ENCODE data around the gene UGT1A8.
"Not testable (repeated sequence)": the region's sequence is repeated elsewhere in the genome, so short reads cannot be mapped to it uniquely, and the experiment has no call there.

UGT1A8 gene

GRCh38 chr2:233617476-233617875, at the start of gene UGT1A8:
UGT1A8 (plus strand) TSS chr2:233617633; CDS start chr2:233617708, 75 bp downstream.
- not testable (repeated sequence) for DNase-seq

DNA sequence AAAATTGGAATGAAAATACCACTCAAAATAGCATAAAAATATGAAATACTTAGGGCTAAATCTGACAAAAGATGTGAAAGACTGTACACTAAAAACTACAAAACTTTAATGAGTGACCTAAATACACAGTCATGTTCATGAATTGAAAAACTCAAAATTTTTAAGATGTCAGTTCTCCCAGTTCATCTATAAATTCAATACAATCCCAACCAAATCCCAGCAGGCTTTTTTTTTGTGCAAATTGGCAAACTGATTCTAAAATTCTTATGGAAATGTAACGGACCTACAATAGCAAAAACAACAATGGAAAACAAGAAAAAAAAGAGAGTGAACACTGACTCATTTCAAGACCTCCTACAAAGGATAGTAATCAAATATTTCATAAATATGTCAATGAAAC, 46.4 kb upstream of the UGT1A8 start:
- DNase-seq, result no peak

- DNase-seq, result no peak
Measured at GRCh38 chr2:233571462-233571861, 46.0 kb upstream of the UGT1A8 start.

GRCh38 chr2:233572468-233572867, 45.0 kb upstream of the UGT1A8 start:
- DNase-seq, result no peak

- not testable (repeated sequence) for DNase-seq
Measured at GRCh38 chr2:233577341-233577740, 40.1 kb upstream of the UGT1A8 start.

- not testable (repeated sequence) for DNase-seq
Measured at GRCh38 chr2:233583217-233583965, 34.0 kb upstream of the UGT1A8 start.

- no peak for DNase-seq
Measured at GRCh38 chr2:233584210-233584609, 33.2 kb upstream of the UGT1A8 start.

- DNase-seq, result no peak
Measured at GRCh38 chr2:233588400-233588799, 29.0 kb upstream of the UGT1A8 start.

DNA sequence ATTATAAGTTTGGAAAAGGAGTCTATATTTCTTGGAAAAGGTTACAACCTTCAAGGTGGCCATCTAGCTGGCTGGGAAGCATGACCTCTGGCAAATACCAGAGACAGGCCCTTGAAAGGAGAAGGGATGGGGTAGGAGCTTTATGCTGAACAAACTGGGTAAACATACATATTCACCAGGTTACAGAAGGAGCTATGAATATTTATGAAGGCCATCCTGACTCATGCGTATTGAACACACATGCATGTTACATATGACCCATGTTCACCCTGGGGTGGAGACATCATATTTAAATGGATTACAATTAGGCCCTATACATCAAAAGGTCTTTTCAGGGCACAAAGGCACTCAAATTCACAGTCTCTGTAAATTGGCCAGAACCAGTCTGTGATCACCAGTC, 24.7 kb upstream of the UGT1A8 start:
- not testable (repeated sequence) for DNase-seq

- no peak for DNase-seq
Measured at GRCh38 chr2:233593201-233593600, 24.2 kb upstream of the UGT1A8 start.

DNA sequence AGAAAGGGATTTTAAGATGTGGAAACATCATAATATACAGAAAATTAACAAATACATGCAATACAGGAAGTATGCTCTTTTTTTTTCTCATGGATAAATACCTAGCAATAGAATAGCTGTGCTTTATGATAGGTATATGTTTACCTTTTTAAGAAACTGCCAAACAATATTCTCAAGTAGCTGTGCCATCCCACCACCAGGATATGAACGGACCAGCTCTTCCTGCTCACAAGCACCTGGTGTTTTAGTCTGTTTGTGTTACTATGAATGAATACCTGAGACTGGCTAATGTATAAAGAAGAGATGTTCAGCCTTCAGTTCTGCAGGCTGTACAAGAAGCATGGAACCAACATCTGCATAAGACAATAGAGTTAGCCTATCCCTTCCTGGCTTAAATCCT, 19.9 kb upstream of the UGT1A8 start:
- no peak for DNase-seq

- DNase-seq, result no peak
Measured at GRCh38 chr2:233598952-233599351, 18.5 kb upstream of the UGT1A8 start.

DNA sequence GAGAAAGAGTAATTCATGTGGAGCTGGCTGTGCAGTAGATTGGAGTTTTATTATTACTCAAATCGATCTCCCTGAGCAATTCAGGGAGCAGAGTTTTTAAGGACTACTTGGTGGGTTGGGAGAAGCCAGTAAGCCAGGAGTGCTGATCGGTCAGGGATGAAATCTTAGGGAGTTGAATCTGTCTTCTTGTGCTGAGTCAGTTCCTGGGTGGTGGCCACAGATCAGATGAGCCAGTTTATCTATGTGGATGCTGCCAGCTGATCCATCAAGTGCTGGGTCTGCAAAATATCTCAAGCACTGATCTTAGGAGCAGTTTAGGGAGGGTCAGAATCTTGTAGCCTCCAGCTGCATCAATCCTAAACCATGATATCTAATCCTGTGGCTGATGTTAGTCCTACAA, 17.0 kb upstream of the UGT1A8 start:
- DNase-seq, result no peak

DNA sequence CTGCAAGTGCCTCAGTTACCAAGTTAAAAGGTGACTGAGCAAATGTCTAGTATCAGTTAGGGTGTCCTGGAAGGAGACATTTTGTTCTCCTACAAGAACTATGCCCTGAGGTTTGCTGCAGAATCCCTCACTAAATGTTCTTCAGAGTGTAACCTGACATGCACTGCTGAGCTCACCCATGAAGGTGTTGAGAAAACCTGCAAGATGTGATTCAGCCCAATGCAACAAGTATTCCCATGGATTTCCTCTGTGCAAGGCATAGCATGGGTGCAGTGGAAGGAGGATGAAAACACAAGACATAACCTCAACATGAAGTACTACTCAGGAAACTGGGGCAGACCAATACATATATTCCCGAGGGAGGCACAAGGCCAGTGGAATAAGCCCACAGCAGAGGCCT, 15.4 kb upstream of the UGT1A8 start:
- no peak for DNase-seq

DNA sequence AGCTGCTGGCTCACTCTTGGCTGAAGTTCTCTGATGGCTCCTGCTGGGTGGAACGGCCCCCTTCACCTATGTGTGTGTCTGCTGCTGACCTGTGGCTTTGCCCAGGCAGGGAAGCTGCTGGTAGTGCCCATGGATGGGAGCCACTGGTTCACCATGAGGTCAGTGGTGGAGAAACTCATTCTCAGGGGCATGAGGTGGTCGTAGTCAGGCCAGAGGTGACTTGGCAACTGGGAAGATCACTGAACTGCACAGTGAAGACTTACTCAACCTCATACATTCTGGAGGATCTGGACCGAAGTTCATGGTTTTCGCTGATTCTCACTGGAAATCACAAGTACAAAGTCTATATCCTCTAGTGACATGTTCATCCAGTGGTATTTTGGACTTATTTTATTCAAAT, 13.9 kb upstream of the UGT1A8 start:
- no peak for DNase-seq

- no peak for DNase-seq
Measured at GRCh38 chr2:233604826-233605225, 12.6 kb upstream of the UGT1A8 start.

GRCh38 chr2:233605680-233606079, 11.8 kb upstream of the UGT1A8 start:
- no peak for DNase-seq

DNA sequence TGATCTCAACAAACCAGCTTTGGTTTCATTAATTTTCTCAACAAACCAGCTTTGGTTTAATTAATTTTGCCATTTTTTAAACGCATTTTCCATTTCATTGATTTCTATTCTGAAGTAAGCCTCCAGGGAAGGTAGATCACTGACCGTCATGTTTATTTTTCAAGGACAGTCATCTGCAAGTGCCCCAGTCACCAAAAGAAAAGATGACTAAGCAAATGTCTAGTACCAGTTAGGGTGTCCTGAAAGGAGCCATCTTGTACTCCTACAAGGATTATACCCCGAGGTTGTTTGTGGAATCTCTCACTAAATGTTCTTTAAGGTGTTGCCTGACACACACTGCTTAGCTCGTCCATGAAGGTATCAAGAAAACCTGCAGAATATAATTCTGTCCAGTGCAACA, 6.1 kb upstream of the UGT1A8 start:
- no peak for DNase-seq

DNA sequence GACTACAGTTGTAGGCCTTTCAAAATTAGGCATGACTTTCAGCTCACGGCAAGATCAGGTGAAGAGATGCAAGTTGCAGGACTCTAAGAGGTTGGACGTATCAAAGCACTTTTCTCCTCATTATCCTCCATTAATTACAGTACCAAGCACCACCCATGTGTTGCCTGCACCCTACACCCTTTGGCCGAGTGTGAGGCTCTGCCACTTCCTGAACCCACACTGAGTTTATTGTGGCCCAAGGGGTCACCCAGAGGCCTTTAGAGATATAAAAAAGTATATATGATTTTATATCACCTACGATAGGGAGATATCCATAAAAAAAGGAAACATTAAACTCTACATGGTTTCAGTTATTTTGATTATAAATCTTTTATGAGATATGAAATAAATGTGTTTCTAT, 2.8 kb downstream of the UGT1A8 start:
- no peak for DNase-seq

DNA sequence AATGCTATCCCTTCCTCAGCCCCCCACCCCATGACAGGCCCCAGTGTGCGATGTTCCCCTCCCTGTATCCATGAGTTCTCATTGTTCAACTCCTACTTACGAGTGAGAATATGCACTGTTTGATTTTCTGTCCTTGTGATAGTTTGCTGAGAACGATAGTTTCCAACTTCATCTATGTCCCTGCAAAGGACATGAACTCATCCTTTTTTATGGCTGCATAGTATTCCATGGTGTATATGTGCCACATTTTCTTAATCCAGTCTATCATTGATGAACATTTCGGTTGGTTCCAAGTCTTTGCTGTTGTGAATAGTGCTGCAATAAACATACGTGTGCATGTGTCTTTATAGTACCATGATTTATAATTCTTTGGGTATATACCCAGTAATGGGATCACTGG, 4.4 kb downstream of the UGT1A8 start:
- not testable (repeated sequence) for DNase-seq

- DNase-seq, result no peak
Measured at GRCh38 chr2:233627331-233628025, 10.0 kb downstream of the UGT1A8 start.

DNA sequence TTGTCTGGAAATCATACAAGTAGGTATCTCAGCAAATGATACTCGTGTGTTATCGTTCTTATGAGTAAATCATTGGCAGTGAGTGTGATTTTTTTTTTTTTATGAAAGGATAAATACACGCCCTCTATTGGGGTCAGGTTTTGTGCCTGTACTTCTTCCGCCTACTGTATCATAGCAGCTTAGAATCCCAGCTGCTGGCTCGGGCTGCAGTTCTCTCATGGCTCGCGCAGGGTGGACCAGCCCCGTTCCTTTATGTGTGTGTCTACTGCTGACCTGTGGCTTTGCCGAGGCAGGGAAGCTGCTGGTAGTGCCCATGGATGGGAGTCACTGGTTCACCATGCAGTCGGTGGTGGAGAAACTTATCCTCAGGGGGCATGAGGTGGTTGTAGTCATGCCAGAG, 18.9 kb downstream of the UGT1A8 start, which contains the start of gene UGT1A10:
Gene UGT1A10 (plus strand): TSS at position 143 of the 400 bp plus-strand sequence. CDS start 75 bp downstream, at position 218.
- DNase-seq, result not testable (repeated sequence)

DNA sequence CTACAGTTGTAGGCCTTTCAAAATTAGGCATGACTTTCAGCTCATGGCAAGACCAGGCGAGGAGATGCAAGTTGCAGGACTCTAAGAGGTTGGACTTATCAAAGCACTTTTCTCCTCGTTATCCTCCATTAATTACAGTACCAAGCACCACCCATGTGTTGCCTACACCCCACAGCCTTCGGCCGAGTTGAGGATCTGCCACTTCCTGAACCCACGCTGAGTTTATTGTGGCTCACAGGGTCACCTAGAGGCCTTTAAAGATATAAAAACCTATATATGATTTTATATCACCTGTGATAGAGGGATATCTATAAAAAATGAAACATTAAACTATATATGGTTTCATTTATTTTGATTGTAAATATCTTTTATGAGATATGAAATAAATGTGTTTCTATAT, 21.4 kb downstream of the UGT1A8 start:
- no peak for DNase-seq

- DNase-seq, result no peak
Measured at GRCh38 chr2:233639860-233640259, 22.4 kb downstream of the UGT1A8 start.
